Measurements from ENCODE around the gene NOD2.

GRCh38 chr16:50718761-50719400 is 25.5 kb downstream of the NOD2 start:
- TF ChIP-seq CTCF (conservative IDR thresholded peaks at IDR 0.05; ENCODE audit: low read depth in 2 of 2) (no peak), EZH2phosphoT487 (IDR thresholded peaks at IDR 0.05; ENCODE audit: unreplicated experiment) (no peak), EZH2 (IDR thresholded peaks at IDR 0.05; ENCODE audit: low read depth, unreplicated experiment) (no peak), POLR2AphosphoS5 (IDR thresholded peaks at IDR 0.05; ENCODE audit: low read depth) (no peak), JUNB (IDR thresholded peaks at IDR 0.05; ENCODE audit: unreplicated experiment) (no peak), ZNF331 (CRISPR knock-in tag; IDR thresholded peaks at IDR 0.05; ENCODE audit: low read depth) (no peak), CREB1 (CRISPR knock-in tag; IDR thresholded peaks at IDR 0.05; ENCODE audit: low read depth) (no peak), ETS1 (IDR thresholded peaks at IDR 0.05) (no peak), NANOG (IDR thresholded peaks at IDR 0.05; ENCODE audit: borderline replicate concordance) (no peak), STAT1 (IDR thresholded peaks at IDR 0.05; ENCODE audit: unreplicated experiment) (no peak), ZNF114 (CRISPR knock-in tag; IDR thresholded peaks at IDR 0.05) (no peak)
- TF ChIP-seq, protein P1, sequence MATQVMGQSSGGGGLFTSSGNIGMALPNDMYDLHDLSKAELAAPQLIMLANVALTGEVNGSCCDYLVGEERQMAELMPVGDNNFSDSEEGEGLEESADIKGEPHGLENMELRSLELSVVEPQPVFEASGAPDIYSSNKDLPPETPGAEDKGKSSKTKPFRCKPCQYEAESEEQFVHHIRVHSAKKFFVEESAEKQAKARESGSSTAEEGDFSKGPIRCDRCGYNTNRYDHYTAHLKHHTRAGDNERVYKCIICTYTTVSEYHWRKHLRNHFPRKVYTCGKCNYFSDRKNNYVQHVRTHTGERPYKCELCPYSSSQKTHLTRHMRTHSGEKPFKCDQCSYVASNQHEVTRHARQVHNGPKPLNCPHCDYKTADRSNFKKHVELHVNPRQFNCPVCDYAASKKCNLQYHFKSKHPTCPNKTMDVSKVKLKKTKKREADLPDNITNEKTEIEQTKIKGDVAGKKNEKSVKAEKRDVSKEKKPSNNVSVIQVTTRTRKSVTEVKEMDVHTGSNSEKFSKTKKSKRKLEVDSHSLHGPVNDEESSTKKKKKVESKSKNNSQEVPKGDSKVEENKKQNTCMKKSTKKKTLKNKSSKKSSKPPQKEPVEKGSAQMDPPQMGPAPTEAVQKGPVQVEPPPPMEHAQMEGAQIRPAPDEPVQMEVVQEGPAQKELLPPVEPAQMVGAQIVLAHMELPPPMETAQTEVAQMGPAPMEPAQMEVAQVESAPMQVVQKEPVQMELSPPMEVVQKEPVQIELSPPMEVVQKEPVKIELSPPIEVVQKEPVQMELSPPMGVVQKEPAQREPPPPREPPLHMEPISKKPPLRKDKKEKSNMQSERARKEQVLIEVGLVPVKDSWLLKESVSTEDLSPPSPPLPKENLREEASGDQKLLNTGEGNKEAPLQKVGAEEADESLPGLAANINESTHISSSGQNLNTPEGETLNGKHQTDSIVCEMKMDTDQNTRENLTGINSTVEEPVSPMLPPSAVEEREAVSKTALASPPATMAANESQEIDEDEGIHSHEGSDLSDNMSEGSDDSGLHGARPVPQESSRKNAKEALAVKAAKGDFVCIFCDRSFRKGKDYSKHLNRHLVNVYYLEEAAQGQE (IDR thresholded peaks at IDR 0.05; ENCODE audit: unreplicated experiment), result no peak
- TF ChIP-seq, protein P2, sequence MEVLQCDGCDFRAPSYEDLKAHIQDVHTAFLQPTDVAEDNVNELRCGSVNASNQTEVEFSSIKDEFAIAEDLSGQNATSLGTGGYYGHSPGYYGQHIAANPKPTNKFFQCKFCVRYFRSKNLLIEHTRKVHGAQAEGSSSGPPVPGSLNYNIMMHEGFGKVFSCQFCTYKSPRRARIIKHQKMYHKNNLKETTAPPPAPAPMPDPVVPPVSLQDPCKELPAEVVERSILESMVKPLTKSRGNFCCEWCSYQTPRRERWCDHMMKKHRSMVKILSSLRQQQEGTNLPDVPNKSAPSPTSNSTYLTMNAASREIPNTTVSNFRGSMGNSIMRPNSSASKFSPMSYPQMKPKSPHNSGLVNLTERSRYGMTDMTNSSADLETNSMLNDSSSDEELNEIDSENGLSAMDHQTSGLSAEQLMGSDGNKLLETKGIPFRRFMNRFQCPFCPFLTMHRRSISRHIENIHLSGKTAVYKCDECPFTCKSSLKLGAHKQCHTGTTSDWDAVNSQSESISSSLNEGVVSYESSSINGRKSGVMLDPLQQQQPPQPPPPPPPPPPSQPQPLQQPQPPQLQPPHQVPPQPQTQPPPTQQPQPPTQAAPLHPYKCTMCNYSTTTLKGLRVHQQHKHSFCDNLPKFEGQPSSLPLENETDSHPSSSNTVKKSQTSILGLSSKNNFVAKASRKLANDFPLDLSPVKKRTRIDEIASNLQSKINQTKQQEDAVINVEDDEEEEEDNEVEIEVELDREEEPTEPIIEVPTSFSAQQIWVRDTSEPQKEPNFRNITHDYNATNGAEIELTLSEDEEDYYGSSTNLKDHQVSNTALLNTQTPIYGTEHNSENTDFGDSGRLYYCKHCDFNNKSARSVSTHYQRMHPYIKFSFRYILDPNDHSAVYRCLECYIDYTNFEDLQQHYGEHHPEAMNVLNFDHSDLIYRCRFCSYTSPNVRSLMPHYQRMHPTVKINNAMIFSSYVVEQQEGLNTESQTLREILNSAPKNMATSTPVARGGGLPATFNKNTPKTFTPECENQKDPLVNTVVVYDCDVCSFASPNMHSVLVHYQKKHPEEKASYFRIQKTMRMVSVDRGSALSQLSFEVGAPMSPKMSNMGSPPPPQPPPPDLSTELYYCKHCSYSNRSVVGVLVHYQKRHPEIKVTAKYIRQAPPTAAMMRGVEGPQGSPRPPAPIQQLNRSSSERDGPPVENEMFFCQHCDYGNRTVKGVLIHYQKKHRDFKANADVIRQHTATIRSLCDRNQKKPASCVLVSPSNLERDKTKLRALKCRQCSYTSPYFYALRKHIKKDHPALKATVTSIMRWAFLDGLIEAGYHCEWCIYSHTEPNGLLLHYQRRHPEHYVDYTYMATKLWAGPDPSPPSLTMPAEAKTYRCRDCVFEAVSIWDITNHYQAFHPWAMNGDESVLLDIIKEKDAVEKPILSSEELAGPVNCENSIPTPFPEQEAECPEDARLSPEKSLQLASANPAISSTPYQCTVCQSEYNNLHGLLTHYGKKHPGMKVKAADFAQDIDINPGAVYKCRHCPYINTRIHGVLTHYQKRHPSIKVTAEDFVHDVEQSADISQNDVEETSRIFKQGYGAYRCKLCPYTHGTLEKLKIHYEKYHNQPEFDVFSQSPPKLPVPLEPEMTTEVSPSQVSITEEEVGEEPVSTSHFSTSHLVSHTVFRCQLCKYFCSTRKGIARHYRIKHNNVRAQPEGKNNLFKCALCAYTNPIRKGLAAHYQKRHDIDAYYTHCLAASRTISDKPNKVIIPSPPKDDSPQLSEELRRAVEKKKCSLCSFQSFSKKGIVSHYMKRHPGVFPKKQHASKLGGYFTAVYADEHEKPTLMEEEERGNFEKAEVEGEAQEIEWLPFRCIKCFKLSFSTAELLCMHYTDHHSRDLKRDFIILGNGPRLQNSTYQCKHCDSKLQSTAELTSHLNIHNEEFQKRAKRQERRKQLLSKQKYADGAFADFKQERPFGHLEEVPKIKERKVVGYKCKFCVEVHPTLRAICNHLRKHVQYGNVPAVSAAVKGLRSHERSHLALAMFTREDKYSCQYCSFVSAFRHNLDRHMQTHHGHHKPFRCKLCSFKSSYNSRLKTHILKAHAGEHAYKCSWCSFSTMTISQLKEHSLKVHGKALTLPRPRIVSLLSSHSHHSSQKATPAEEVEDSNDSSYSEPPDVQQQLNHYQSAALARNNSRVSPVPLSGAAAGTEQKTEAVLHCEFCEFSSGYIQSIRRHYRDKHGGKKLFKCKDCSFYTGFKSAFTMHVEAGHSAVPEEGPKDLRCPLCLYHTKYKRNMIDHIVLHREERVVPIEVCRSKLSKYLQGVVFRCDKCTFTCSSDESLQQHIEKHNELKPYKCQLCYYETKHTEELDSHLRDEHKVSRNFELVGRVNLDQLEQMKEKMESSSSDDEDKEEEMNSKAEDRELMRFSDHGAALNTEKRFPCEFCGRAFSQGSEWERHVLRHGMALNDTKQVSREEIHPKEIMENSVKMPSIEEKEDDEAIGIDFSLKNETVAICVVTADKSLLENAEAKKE (CRISPR knock-in tag; IDR thresholded peaks at IDR 0.05), result no peak
